GM18499 (cell line): ENCODE measurements around the gene AMY2A.
"Not testable (repeated sequence)": the region's sequence is repeated elsewhere in the genome, so short reads cannot be mapped to it uniquely, and the experiment has no call there.

Experiments
- ATAC-seq: cut with Tn5 transposase; IDR thresholded peaks from one replicate; pipeline ENCODE4 v1.9.1; 2021; ENCODE audit warnings: moderate number of reproducible peaks; ENCODE audit not compliant: insufficient read depth, unreplicated experiment

Gene AMY2A

GRCh38 chr1:103616994-103617477 is at the start of gene AMY2A:
Gene AMY2A (plus strand): TSS chr1:103617427. CDS start chr1:103617441, 14 bp downstream.
- not testable (repeated sequence) for ATAC-seq

GRCh38 chr1:103569493-103569892 is 47.7 kb upstream of the AMY2A start:
- ATAC-seq: no peak

GRCh38 chr1:103571289-103571688 is 45.9 kb upstream of the AMY2A start, which contains the start of gene AMY2B:
Gene AMY2B (plus strand): TSS chr1:103571589. CDS start chr1:103571603, 14 bp downstream.
- not testable (repeated sequence) for ATAC-seq

GRCh38 chr1:103576065-103576464 is 41.2 kb upstream of the AMY2A start:
- no peak for ATAC-seq

- ATAC-seq: not testable (repeated sequence)
Measured at GRCh38 chr1:103576784-103577183, 40.4 kb upstream of the AMY2A start.

GRCh38 chr1:103582464-103582863 is 34.8 kb upstream of the AMY2A start:
- no peak for ATAC-seq

GRCh38 chr1:103583887-103584286 is 33.3 kb upstream of the AMY2A start:
- ATAC-seq: no peak

- no peak for ATAC-seq
Measured at GRCh38 chr1:103584537-103584936, 32.7 kb upstream of the AMY2A start.

- not testable (repeated sequence) for ATAC-seq
Measured at GRCh38 chr1:103602740-103603139, 14.5 kb upstream of the AMY2A start.

- ATAC-seq: no peak
Measured at GRCh38 chr1:103616362-103616761, 865 bp upstream of the AMY2A start.

GRCh38 chr1:103627436-103627835 is 10.2 kb downstream of the AMY2A start:
- not testable (repeated sequence) for ATAC-seq

- not testable (repeated sequence) for ATAC-seq
Measured at GRCh38 chr1:103641194-103641593, 24.0 kb downstream of the AMY2A start.

- ATAC-seq: not testable (repeated sequence)
Measured at GRCh38 chr1:103643908-103644307, 26.7 kb downstream of the AMY2A start.

GRCh38 chr1:103650305-103650704 is 33.1 kb downstream of the AMY2A start:
- not testable (repeated sequence) for ATAC-seq

- ATAC-seq: not testable (repeated sequence)
Measured at GRCh38 chr1:103650889-103651288, 33.7 kb downstream of the AMY2A start.

GRCh38 chr1:103654133-103654532 is 36.9 kb downstream of the AMY2A start:
- not testable (repeated sequence) for ATAC-seq

- not testable (repeated sequence) for ATAC-seq
Measured at GRCh38 chr1:103655460-103655859, 38.2 kb downstream of the AMY2A start, which contains the start of gene AMY1A. Gene AMY1A (plus strand): TSS chr1:103655760. CDS start chr1:103656331, 571 bp downstream.
